ENCODE data around the gene FBXO15.

The FBXO15 gene

DNA sequence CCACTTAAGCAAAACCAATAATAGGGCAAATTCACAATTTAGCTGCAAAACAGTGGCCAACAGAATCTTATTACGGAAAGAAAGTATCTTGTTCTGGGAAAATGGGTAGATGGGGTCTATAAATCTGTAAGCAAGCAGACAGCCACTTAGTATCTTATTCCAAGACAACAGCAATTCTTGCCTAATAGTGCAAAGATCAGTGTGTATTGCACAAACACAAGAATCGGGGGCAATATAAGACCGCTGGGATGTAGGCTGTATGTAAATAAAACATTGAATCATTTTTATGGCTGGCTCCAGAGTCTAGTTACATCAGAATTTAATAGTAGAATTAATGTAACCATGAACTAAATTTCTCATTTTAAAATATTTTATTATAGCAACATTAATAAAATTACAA lies 85.6 kb downstream of the FBXO15 start:
- DNase-seq = no peak

DNA sequence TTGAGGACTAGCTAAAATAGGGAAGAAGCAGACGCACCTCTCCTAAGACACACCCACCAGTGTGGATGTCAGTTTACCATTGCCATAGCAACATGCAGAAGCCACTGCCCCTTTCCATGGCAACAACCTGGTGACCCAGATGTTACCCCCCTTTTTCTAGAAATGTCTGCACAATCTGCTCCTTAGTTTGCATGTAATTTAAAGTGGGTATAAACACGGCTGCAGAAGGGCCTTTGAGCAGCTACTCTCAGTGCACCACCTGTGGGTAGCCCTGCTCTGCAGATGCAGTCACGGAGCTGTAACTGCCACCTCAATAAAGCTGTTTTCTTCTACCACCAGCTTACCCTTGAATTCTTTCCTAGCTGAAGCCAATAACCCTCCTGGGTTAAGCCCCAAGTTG lies 87.1 kb downstream of the FBXO15 start:
- no peak for DNase-seq

DNA sequence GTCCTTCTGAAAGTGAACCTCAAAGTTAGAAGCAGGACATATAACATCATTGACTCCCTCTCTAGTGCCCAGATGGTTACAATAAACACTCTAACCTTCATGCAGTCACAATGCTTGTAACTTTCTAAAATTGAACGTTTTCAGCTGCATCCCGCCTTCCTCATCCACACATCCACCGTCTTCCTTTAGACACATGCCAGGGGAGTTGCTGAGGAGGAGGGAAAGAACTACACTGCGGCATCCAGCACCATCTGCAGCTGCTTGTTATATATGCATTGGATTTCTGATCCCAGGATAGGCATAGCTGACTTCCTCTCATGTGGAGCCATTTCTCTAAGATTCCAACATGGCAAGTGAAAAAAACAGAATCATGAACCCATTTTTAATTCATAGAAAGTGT lies 96.8 kb downstream of the FBXO15 start:
- DNase-seq = no peak

DNA sequence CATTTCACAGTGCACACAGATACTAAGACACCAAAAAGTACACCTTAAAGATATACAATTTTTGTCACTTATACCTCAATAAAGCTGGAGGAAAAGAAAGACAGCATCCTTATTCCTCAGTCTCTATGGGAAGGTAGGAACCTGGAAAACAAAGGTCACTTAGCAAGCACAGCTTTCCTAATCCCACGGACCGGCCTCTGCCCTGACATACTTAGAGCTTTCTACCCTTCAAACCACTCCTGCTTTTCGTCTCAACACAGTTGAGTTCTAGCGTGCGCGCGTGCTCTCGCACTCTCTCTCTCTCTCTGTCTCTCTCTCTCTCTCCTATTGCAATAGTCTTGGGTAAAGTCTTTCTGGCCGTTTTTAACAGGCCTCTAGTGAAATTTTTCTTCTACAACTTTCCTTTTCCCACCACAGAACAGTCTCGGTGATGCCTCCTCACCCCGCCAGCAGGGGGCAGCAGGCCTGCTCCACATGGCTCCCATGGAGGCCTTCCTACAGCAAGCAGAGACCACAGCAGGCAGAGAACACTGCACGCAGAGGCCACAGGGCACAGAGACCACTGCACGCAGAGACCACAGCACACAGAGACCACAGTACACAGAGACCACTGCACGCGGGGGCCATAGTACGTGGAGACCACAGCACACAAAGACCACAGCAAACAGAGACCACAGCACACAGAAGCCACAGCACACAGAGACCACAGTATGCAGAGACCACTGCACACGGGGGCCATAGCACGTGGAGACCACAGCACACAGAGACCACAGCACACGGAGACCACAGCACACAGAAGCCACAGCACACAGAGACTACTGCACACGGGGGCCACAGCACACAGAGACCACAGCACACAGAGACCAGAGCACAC lies 106.9 kb downstream of the FBXO15 start:
- no peak for DNase-seq

DNA sequence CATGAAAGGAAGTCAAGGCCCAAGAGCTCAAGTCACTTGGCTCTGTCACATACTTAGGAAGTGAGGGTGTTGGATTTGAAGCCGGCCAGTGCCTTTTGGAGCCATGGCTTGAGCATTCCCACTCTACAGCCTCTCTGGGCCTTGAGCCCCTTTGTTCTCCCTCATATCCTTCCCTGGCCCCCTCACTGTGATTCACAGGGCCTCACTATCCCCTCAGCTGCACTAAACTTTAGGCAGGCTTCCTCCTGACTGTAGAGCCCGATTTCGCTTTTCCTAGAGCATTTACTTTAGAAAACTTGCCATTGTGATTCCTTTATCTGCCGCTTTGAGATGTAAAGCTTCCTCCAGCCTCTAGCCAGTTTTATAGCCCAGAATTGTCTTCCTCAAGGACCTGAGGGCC lies 107.6 kb downstream of the FBXO15 start:
- DNase-seq = no peak

DNA sequence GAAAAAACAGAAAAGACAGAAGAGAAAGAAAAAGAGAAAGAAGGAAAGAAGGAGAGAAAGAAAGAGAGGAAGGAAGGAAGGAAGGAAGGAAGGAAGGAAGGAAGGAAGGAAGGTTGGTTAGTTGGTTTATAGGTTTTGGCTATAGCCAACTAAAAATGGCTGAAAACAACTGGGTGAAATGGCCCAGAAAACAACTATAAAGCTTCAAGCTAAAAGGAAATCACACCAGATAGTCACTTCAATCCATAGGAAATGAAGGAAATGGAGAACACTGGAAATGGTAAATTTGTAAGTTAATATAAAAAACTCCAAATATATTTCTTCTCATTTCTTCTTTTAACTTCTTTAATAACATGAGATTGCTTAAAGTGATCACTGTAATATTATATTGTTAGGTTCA lies 118.5 kb downstream of the FBXO15 start:
- no peak for DNase-seq
